Mucosa of descending colon (tissue), 3 donors: Measurements from ENCODE around the gene EEF1A2. TPM values are rescaled to one million over a fixed set of nuclear protein-coding genes. Genes with fewer than 3 reads are reported as not detected.

ENCODE experiments used
- ATAC-seq: fragments of 200-7000 bp; cut with Tn5 transposase; one replicate; pipeline ENCODE4 v1.9.1; 2020; ENCODE audit warnings: mild to moderate bottlenecking, moderate library complexity
- DNase-seq, 3 donors: peaks; one replicate each; pipeline ENCODE4 v3.0.0-alpha.2; 2020
- H3K36me3 ChIP-seq: fragments of 200-600 bp; one replicate; pipeline ENCODE4 v1.8.0; 2021; ENCODE audit warnings: low read depth, mild to moderate bottlenecking
- H3K4me1 ChIP-seq: fragments of 200-600 bp; one replicate; pipeline ENCODE4 v1.8.0; 2021; ENCODE audit warnings: low read depth, mild to moderate bottlenecking
- H3K4me3 ChIP-seq: fragments of 200-600 bp; one replicate; pipeline ENCODE4 v1.8.0; 2021; ENCODE audit warnings: mild to moderate bottlenecking
- H3K9me3 ChIP-seq: fragments of 200-600 bp; one replicate; pipeline ENCODE4 v1.8.0; 2021; ENCODE audit warnings: mild to moderate bottlenecking
- intact Hi-C, 2 donors: fragments of 100-400 bp; cut with DNase I in 1 of 2; cut with micrococcal nuclease in 1 of 2; formaldehyde crosslinking; loops; one replicate each; pipeline versions ENCODE4 v1.11.0 to v1.11.1; 2022; cut with DNase I, micrococcal nuclease
- total RNA-seq, 3 donors: library from RNA; stranded (reverse); fragmentation: NEBNext Ultra II Directional in 2 of 3; extraction: Animal tissue kit (Norgen Biotek cat#: 25700) in 2 of 3; gene quantifications; one replicate each; pipeline versions ENCODE4 v1.2.1 to v1.2.4, GENCODE V29; 2021 to 2023
- TF ChIP-seq, protein P1 (sequence below): fragments of 200-600 bp; IDR thresholded peaks from one replicate; pipeline ENCODE4 v1.8.0; 2022; ENCODE audit warnings: antibody characterized with exemption, mild to moderate bottlenecking
- donor health status: DM: no; HTN: no; CAD: no; lungs with moderate emphysema.
- donor health status: DM: no; HTN: no; CAD: no.
- donor health status: DM: no; HTN: yes; CAD: no.

Gene EEF1A2
- total RNA-seq, 3 donors from 2014 or later, result 1.3 to 15.0 (median 2.7) TPM

- intact Hi-C loops, result no loop called here
- no peak overlapping the region for H3K4me3 ChIP-seq
- TF ChIP-seq, protein P1, sequence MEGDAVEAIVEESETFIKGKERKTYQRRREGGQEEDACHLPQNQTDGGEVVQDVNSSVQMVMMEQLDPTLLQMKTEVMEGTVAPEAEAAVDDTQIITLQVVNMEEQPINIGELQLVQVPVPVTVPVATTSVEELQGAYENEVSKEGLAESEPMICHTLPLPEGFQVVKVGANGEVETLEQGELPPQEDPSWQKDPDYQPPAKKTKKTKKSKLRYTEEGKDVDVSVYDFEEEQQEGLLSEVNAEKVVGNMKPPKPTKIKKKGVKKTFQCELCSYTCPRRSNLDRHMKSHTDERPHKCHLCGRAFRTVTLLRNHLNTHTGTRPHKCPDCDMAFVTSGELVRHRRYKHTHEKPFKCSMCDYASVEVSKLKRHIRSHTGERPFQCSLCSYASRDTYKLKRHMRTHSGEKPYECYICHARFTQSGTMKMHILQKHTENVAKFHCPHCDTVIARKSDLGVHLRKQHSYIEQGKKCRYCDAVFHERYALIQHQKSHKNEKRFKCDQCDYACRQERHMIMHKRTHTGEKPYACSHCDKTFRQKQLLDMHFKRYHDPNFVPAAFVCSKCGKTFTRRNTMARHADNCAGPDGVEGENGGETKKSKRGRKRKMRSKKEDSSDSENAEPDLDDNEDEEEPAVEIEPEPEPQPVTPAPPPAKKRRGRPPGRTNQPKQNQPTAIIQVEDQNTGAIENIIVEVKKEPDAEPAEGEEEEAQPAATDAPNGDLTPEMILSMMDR, result no peak
- ATAC-seq (no peak), DNase-seq (no peak)
- H3K36me3 ChIP-seq, result no peaks in the 10 kb centered on the region
- H3K9me3 ChIP-seq, result no peaks in the 10 kb centered on the region
- no peaks in the 10 kb centered on the region for H3K4me1 ChIP-seq
Measured at GRCh38 chr20:63438121-63438520, 60.8 kb downstream of the EEF1A2 start.

Other genes with a start within 250 kb of the EEF1A2 start
- 1 to 10 TPM in 1 of 3 donors, not detected in 2; 1.6 TPM for gene NKAIN4, start 244.6 kb downstream of the EEF1A2 start, total RNA-seq
- gene ARFGAP1, start 226.3 kb downstream of the EEF1A2 start, total RNA-seq, result 10 to 100 TPM; 76.5 to 85.8 (median 82.4) TPM
- gene COL20A1, start 205.9 kb downstream of the EEF1A2 start, total RNA-seq, result not detected
- gene CHRNA4, start 137.7 kb downstream of the EEF1A2 start, total RNA-seq, result not detected
- 1 to 10 TPM in 1 of 3 donors, not detected in 2; 1.4 TPM for gene KCNQ2, start 26.4 kb downstream of the EEF1A2 start, total RNA-seq
- gene PPDPF, start 21.7 kb upstream of the EEF1A2 start, total RNA-seq, result 100 to 1,000 TPM; 263 to 672 (median 537) TPM
- gene PTK6, start 38.3 kb upstream of the EEF1A2 start, total RNA-seq, result 10 to 100 TPM; 39.5 to 91.7 (median 87.1) TPM
- gene SRMS, start 48.7 kb upstream of the EEF1A2 start, total RNA-seq, result under 1 TPM; 0.25 to 0.52 (median 0.27) TPM
- gene FNDC11, start 55.1 kb upstream of the EEF1A2 start, total RNA-seq, result under 1 TPM in 2 of 3 donors, not detected in 1; 0.19 to 0.25 TPM
- gene HELZ2, start 75.2 kb upstream of the EEF1A2 start, total RNA-seq, result 10 to 100 TPM; 35.4 to 49.3 (median 36.2) TPM
- gene GMEB2, start 128.0 kb upstream of the EEF1A2 start, total RNA-seq, result 10 to 100 TPM; 10.3 to 12.8 (median 11.4) TPM
- 10 to 100 TPM in 1 of 3 donors, 1 to 10 TPM in 2; 2.7 to 19.7 (median 6.7) TPM for gene STMN3, start 154.3 kb upstream of the EEF1A2 start, total RNA-seq
- gene RTEL1, start 159.2 kb upstream of the EEF1A2 start, total RNA-seq, result 10 to 100 TPM; 23.5 to 42.8 (median 34.2) TPM
- gene TNFRSF6B, start 197.6 kb upstream of the EEF1A2 start, total RNA-seq, result 10 to 100 TPM in 1 of 3 donors, not detected in 2; 19.7 TPM
- 10 to 100 TPM; 64.5 to 69.7 (median 68.6) TPM for gene ARFRP1, start 208.9 kb upstream of the EEF1A2 start, total RNA-seq
- 10 to 100 TPM; 24.3 to 34.0 (median 31.7) TPM for gene ZGPAT, start 209.0 kb upstream of the EEF1A2 start, total RNA-seq
- 10 to 100 TPM; 10.4 to 11.2 (median 10.8) TPM for gene LIME1, start 237.6 kb upstream of the EEF1A2 start, total RNA-seq
- 10 to 100 TPM; 44.9 to 65.0 (median 50.6) TPM for gene SLC2A4RG, start 240.7 kb upstream of the EEF1A2 start, total RNA-seq